ENCODE measurements around the gene GSTK1.

The GSTK1 gene

GRCh38 chr7:143227806-143228205 lies 35.4 kb upstream of the GSTK1 start:
- CTCF ChIA-PET, result interaction anchor here (1.0 kb wide), 2 partner anchors 10 to 12 kb away, joined by 4 to 7 read pairs; no protein-coding TSS in a partner anchor
- Histone ChIP-seq H3K36me3 (ENCODE audit: control insufficient read depth in 2 of 2, insufficient read depth in 1 of 2, low read length in 2 of 2) (no peaks in the 10 kb centered on the region), H3K9me3 (ENCODE audit: control insufficient read depth, insufficient read depth, low read depth, low read length) (no peaks in the 10 kb centered on the region), H3K27ac (ENCODE audit: extremely low read depth, low read depth, low read length) (no peak overlapping the region), H3K4me1 (ENCODE audit: control insufficient read depth, insufficient read depth, low read length) (no peaks in the 10 kb centered on the region), H3K4me3 (ENCODE audit: low read depth, low read length) (no peak overlapping the region)
- POLR2A ChIA-PET, result no interaction called here
- TF ChIP-seq PRDM10 (tag by site-specific recombination; IDR thresholded peaks at IDR 0.05), result no peak
- no peak for TF ChIP-seq ZNF221 (tag by site-specific recombination; IDR thresholded peaks at IDR 0.05; ENCODE audit: borderline replicate concordance)
- TF ChIP-seq ZNF629 (tag by site-specific recombination; IDR thresholded peaks at IDR 0.05), result no peak
- no peak for TF ChIP-seq ZNF600 (tag by site-specific recombination; IDR thresholded peaks at IDR 0.05)

GRCh38 chr7:143229054-143229790 lies 34.0 kb upstream of the GSTK1 start:
- no peak overlapping the region for H3K4me3 ChIP-seq (ENCODE audit: low read depth, low read length)
- no peaks in the 10 kb centered on the region for H3K9me3 ChIP-seq (ENCODE audit: control insufficient read depth, insufficient read depth, low read depth, low read length)
- no peak overlapping the region for H3K27ac ChIP-seq (ENCODE audit: extremely low read depth, low read depth, low read length)
- H3K4me1 ChIP-seq (ENCODE audit: control insufficient read depth, insufficient read depth, low read length), result no peaks in the 10 kb centered on the region
- H3K36me3 ChIP-seq (ENCODE audit: control insufficient read depth in 2 of 2, insufficient read depth in 1 of 2, low read length in 2 of 2), result no peaks in the 10 kb centered on the region
- TF ChIP-seq ZNF16 (tag by site-specific recombination; IDR thresholded peaks at IDR 0.05; ENCODE audit: low read depth) (no peak), ZNF324 (tag by site-specific recombination; IDR thresholded peaks at IDR 0.05) (no peak), ZBTB48 (tag by site-specific recombination; IDR thresholded peaks at IDR 0.05) (no peak), OSR2 (tag by site-specific recombination; IDR thresholded peaks at IDR 0.05) (peak; percentile 68), KLF9 (tag by site-specific recombination; IDR thresholded peaks at IDR 0.05; ENCODE audit: low read depth) (no peak), ZNF658 (tag by site-specific recombination; IDR thresholded peaks at IDR 0.05) (no peak), ZNF433 (tag by site-specific recombination; IDR thresholded peaks at IDR 0.05; ENCODE audit: low read depth) (no peak), ZNF148 (tag by site-specific recombination; IDR thresholded peaks at IDR 0.05; ENCODE audit: borderline replicate concordance) (no peak)
- ChIA-PET POLR2A (no interaction called here), CTCF (interaction anchor here (0.6 to 1.8 kb wide), 6 partner anchors 12 to 418 kb away, joined by 3 to 7 read pairs (median 5); no protein-coding TSS in a partner anchor)

- Histone ChIP-seq H3K36me3 (ENCODE audit: control insufficient read depth in 2 of 2, insufficient read depth in 1 of 2, low read length in 2 of 2) (no peaks in the 10 kb centered on the region), H3K4me3 (ENCODE audit: low read depth, low read length) (no peak overlapping the region), H3K9me3 (ENCODE audit: control insufficient read depth, insufficient read depth, low read depth, low read length) (no peaks in the 10 kb centered on the region), H3K27ac (ENCODE audit: extremely low read depth, low read depth, low read length) (no peak overlapping the region), H3K4me1 (ENCODE audit: control insufficient read depth, insufficient read depth, low read length) (no peaks in the 10 kb centered on the region)
- CTCF ChIA-PET, result interaction anchor here (0.5 to 1.9 kb wide), 5 partner anchors 10 to 599 kb away, joined by 4 to 18 read pairs (median 7); no protein-coding TSS in a partner anchor
- POLR2A ChIA-PET, result no interaction called here
- TF ChIP-seq ZNF266 (tag by site-specific recombination; IDR thresholded peaks at IDR 0.05; ENCODE audit: low read depth) (0 out of 2 replicates have a peak, but pooled peaks have one; percentile 17), ZNF530 (tag by site-specific recombination; IDR thresholded peaks at IDR 0.05; ENCODE audit: low read depth) (no peak), ZNF473 (tag by site-specific recombination; IDR thresholded peaks at IDR 0.05) (no peak), ZNF488 (tag by site-specific recombination; IDR thresholded peaks at IDR 0.05) (0 out of 2 replicates have a peak, but pooled peaks have one; percentile 7), OSR2 (tag by site-specific recombination; IDR thresholded peaks at IDR 0.05) (no peak), OVOL3 (tag by site-specific recombination; IDR thresholded peaks at IDR 0.05) (no peak), ZNF133 (tag by site-specific recombination; IDR thresholded peaks at IDR 0.05) (no peak), ZSCAN4 (tag by site-specific recombination; IDR thresholded peaks at IDR 0.05) (peak; percentile 79)
Measured at GRCh38 chr7:143230602-143231457, 32.4 kb upstream of the GSTK1 start.

All from HEK293 (cell line).